H1 (cell line): ENCODE results near the gene RTN4IP1. TPM values are rescaled to one million over a fixed set of nuclear protein-coding genes. Genes with fewer than 3 reads are reported as not detected.

Experiments used
- CTCF ChIA-PET: fragments of 300-600 bp; sonication (Branson Sonifier 250); formaldehyde crosslinking; loops from one replicate; lab custom pipeline; 2021; ENCODE audit not compliant: partially characterized antibody; lab: Charles Lee
- POLR2A ChIA-PET: fragments of 300-600 bp; sonication (Branson Sonifier 250); formaldehyde crosslinking; loops from one replicate; lab custom pipeline; 2021; ENCODE audit warnings: inconsistent platforms; ENCODE audit not compliant: partially characterized antibody; lab: Charles Lee
- DNase-seq, 2 experiments: peaks; one replicate each; pipeline versions ENCODE4 v3.0.0 to v3.0.0-alpha.2; 2010 to 2022; ENCODE audit warnings: low spot score in 2 of 2, low read depth in 1 of 2, mixed read lengths in 1 of 2
- FAIRE-seq: peaks from 2 replicates; lab custom pipeline; 2011; peaks lifted over from hg19 to GRCh38; lab: Jason Lieb, UNC
- H2AFZ ChIP-seq: 2 replicates; pipeline ENCODE4 v1.8.1; 2012; ENCODE audit warnings: low read length, inconsistent platforms
- H2AK5ac ChIP-seq: 2 replicates; pipeline ENCODE4 v1.6.1; 2013; ENCODE audit warnings: low read depth, low read length
- H2BK120ac ChIP-seq: replicated peaks from 2 replicates; pipeline ENCODE3; 2013; ENCODE audit warnings: low read depth, low read length, inconsistent platforms
- H2BK12ac ChIP-seq: 2 replicates; pipeline ENCODE4 v1.6.1; 2013; ENCODE audit warnings: low read depth, low read length
- H2BK15ac ChIP-seq: 2 replicates; pipeline ENCODE4 v1.6.1; 2013; ENCODE audit warnings: low read length
- H2BK20ac ChIP-seq: 2 replicates; pipeline ENCODE4 v1.6.1; 2013; ENCODE audit warnings: low read length
- H2BK5ac ChIP-seq: 2 replicates; pipeline ENCODE4 v1.6.1; 2013; ENCODE audit warnings: low read depth, low read length
- H3K14ac ChIP-seq: 2 replicates; pipeline ENCODE4 v1.6.1; 2013; ENCODE audit warnings: inconsistent platforms; ENCODE audit not compliant: insufficient read length
- H3K18ac ChIP-seq: 2 replicates; pipeline ENCODE4 v1.6.1; 2013; ENCODE audit warnings: low read length; ENCODE audit errors: extremely low read depth
- H3K23ac ChIP-seq: 2 replicates; pipeline ENCODE4 v1.6.1; 2013; ENCODE audit warnings: inconsistent platforms; ENCODE audit not compliant: insufficient read length
- H3K23me2 ChIP-seq: 2 replicates; pipeline ENCODE4 v1.6.1; 2013; ENCODE audit warnings: low read depth, low read length
- H3K27ac ChIP-seq: 2 replicates; pipeline ENCODE4 v1.6.1; 2011; ENCODE audit warnings: low read depth, low read length, inconsistent platforms
- H3K27me3 ChIP-seq, 4 experiments: replicated peaks in 1 of 4; 1 replicate in 1 of 4; 2 replicates in 3 of 4; pipeline versions ENCODE4 v1.6.1 to v1.8.1; 2011 to 2013; ENCODE audit warnings: low read length in 3 of 4, mild to moderate bottlenecking in 3 of 4, inconsistent platforms in 2 of 4, mixed read lengths in 2 of 4, moderate library complexity in 1 of 4; ENCODE audit not compliant: control insufficient read depth in 3 of 4, insufficient read depth in 3 of 4; ENCODE audit errors: extremely low read depth in 1 of 4
- H3K36me3 ChIP-seq, 4 experiments: 2 replicates each; pipeline versions ENCODE4 v1.6.1 to v1.8.1; 2011 to 2013; ENCODE audit warnings: mild to moderate bottlenecking in 4 of 4, low read length in 3 of 4, moderate library complexity in 2 of 4, control low read depth in 1 of 4, inconsistent platforms in 1 of 4; ENCODE audit not compliant: insufficient read depth in 4 of 4, control insufficient read depth in 2 of 4
- H3K4ac ChIP-seq: replicated peaks from 2 replicates; pipeline ENCODE3; 2013; ENCODE audit warnings: low read length, low read depth, mixed read lengths, inconsistent platforms; ENCODE audit not compliant: insufficient read length
- H3K4me1 ChIP-seq, 4 experiments: replicated peaks in 1 of 4; 1 replicate in 1 of 4; 2 replicates in 3 of 4; pipeline versions ENCODE4 v1.6.1 to v1.8.1; 2011 to 2013; ENCODE audit warnings: low read length in 3 of 4, inconsistent platforms in 2 of 4, mixed read lengths in 1 of 4; ENCODE audit not compliant: insufficient read depth in 4 of 4, control insufficient read depth in 3 of 4
- H3K4me2 ChIP-seq, 2 experiments: 2 replicates each; pipeline versions ENCODE4 v1.6.1 to v1.8.1; 2011 to 2013; ENCODE audit warnings: low read depth in 2 of 2, low read length in 2 of 2, control low read depth in 1 of 2, inconsistent platforms in 1 of 2, mild to moderate bottlenecking in 1 of 2; ENCODE audit not compliant: insufficient read depth in 1 of 2
- H3K4me3 ChIP-seq, 4 experiments: fragments of 200-600, 300-600 bp in 1 of 4; sonication (generic), shearing (Covaris generic), sonication (Bioruptor Twin) in 1 of 4; 2 replicates each; pipeline versions ENCODE4 v1.5.1 to v1.8.1; 2011 to 2016; ENCODE audit warnings: low read length in 4 of 4, low read depth in 3 of 4, control low read depth in 2 of 4, inconsistent platforms in 2 of 4, mild to moderate bottlenecking in 2 of 4, mixed read lengths in 1 of 4, moderate library complexity in 1 of 4; ENCODE audit not compliant: insufficient read depth in 2 of 4; ENCODE audit errors: extremely low read depth in 1 of 4
- H3K56ac ChIP-seq: replicated peaks from 2 replicates; pipeline ENCODE3; 2013; ENCODE audit warnings: low read depth, mild to moderate bottlenecking, mixed read lengths, low read length, inconsistent platforms; ENCODE audit not compliant: insufficient read length
- H3K79me1 ChIP-seq: 2 replicates; pipeline ENCODE4 v1.6.1; 2013; ENCODE audit warnings: low read depth, low read length, control low read depth
- H3K79me2 ChIP-seq, 2 experiments: 2 replicates each; pipeline versions ENCODE4 v1.6.1 to v1.8.1; 2012 to 2013; ENCODE audit warnings: low read length in 2 of 2, mild to moderate bottlenecking in 2 of 2, inconsistent platforms in 1 of 2; ENCODE audit not compliant: insufficient read depth in 2 of 2, control insufficient read depth in 1 of 2
- H3K9ac ChIP-seq, 4 experiments: replicated peaks in 1 of 4; 1 replicate in 1 of 4; 2 replicates in 3 of 4; pipeline versions ENCODE4 v1.6.1 to v1.8.1; 2011 to 2013; ENCODE audit warnings: low read depth in 3 of 4, low read length in 3 of 4, control low read depth in 2 of 4, mild to moderate bottlenecking in 2 of 4, moderate library complexity in 2 of 4, inconsistent platforms in 1 of 4; ENCODE audit errors: extremely low read depth in 1 of 4
- H3K9me3 ChIP-seq, 2 experiments: 2 replicates each; pipeline versions ENCODE4 v1.6.1 to v1.8.1; 2012 to 2013; ENCODE audit warnings: mild to moderate bottlenecking in 2 of 2, moderate library complexity in 2 of 2, control low read depth in 1 of 2, inconsistent platforms in 1 of 2, low read depth in 1 of 2, low read length in 1 of 2, mixed read lengths in 1 of 2; ENCODE audit not compliant: insufficient read depth in 2 of 2
- H4K20me1 ChIP-seq, 2 experiments: replicated peaks in 1 of 2; 2 replicates each; pipeline versions ENCODE3 to v1.8.1; 2011 to 2013; ENCODE audit warnings: inconsistent platforms in 2 of 2, low read length in 2 of 2, mild to moderate bottlenecking in 1 of 2; ENCODE audit not compliant: insufficient read depth in 2 of 2, control insufficient read depth in 1 of 2
- H4K5ac ChIP-seq: 2 replicates; pipeline ENCODE4 v1.6.1; 2013; ENCODE audit warnings: low read length, low read depth, mixed read lengths, inconsistent platforms; ENCODE audit not compliant: insufficient read length
- H4K8ac ChIP-seq: 2 replicates; pipeline ENCODE4 v1.8.0; 2013; ENCODE audit warnings: mild to moderate bottlenecking, moderate library complexity, low read length, inconsistent platforms; ENCODE audit not compliant: insufficient read depth; ENCODE audit errors: extremely low read depth
- H4K91ac ChIP-seq: replicated peaks from 2 replicates; pipeline ENCODE3; 2013; ENCODE audit warnings: low read length, mixed read lengths, inconsistent platforms; ENCODE audit not compliant: insufficient read length
- ATF2 ChIP-seq: IDR thresholded peaks from 2 replicates; pipeline ENCODE4 v1.6.1; 2012; ENCODE audit warnings: low read length, inconsistent platforms
- ATF3 ChIP-seq: IDR thresholded peaks from 2 replicates; pipeline ENCODE4 v1.6.1; 2011; ENCODE audit warnings: low read depth, mild to moderate bottlenecking, low read length; ENCODE audit not compliant: insufficient read depth
- CHD1 ChIP-seq: IDR thresholded peaks from 2 replicates; pipeline ENCODE4 v1.6.1; 2012; ENCODE audit warnings: low read depth, low read length, improper control_type of control experiment
- CTBP2 ChIP-seq: IDR thresholded peaks from 2 replicates; pipeline ENCODE4 v1.7.0; 2011; ENCODE audit warnings: borderline replicate concordance, mild to moderate bottlenecking, moderate library complexity, mixed read lengths, low read length; ENCODE audit not compliant: insufficient read depth, insufficient read length
- HDAC6 ChIP-seq: IDR thresholded peaks from one replicate; pipeline ENCODE4 v1.7.1; 2012; ENCODE audit warnings: low read depth, mild to moderate bottlenecking, inconsistent platforms, low read length, moderate library complexity
- KDM1A ChIP-seq: fragments of 200-600, 300-600 bp; sonication (generic); IDR thresholded peaks from 2 replicates; pipeline ENCODE4 v1.7.1; 2016; ENCODE audit warnings: mild to moderate bottlenecking, low read length, borderline replicate concordance
- KDM4A ChIP-seq: IDR thresholded peaks from one replicate; pipeline ENCODE4 v1.7.1; 2012; ENCODE audit warnings: low read depth, mild to moderate bottlenecking, moderate library complexity, low read length, inconsistent platforms; ENCODE audit not compliant: severe bottlenecking
- MAX ChIP-seq: IDR thresholded peaks from 2 replicates; pipeline ENCODE4 v1.6.1; 2012; ENCODE audit warnings: inconsistent platforms
- PHF8 ChIP-seq: fragments of 200-600 bp; sonication (generic); conservative IDR thresholded peaks from 2 replicates; pipeline ENCODE4 v1.7.1; 2012; ENCODE audit warnings: low read depth, mild to moderate bottlenecking, inconsistent platforms, low read length, moderate library complexity
- SAP30 ChIP-seq: fragments of 300-600 bp; sonication (generic); IDR thresholded peaks from 2 replicates; pipeline ENCODE4 v1.7.1; 2012; ENCODE audit warnings: low read length, moderate library complexity, mild to moderate bottlenecking, inconsistent platforms; ENCODE audit not compliant: insufficient read depth, insufficient replicate concordance
- SIX5 ChIP-seq: IDR thresholded peaks from 2 replicates; pipeline ENCODE4 v1.6.1; 2011; ENCODE audit warnings: mild to moderate bottlenecking, low read depth, low read length
- WGBS, 2 experiments: shearing (Covaris generic) in 1 of 2; methylation state at CpG; one replicate each; pipeline versions ENCODE4 v1.1.6 to v1.1.7; 2013 to 2015; ENCODE audit warnings: low lambda C conversion rate in 2 of 2, mixed read lengths in 2 of 2, inconsistent platforms in 1 of 2, low coverage in 1 of 2, missing lambda C conversion rate in 1 of 2; ENCODE audit not compliant: insufficient replicate concordance in 2 of 2, insufficient coverage in 1 of 2, insufficient read length in 1 of 2; ENCODE audit errors: extremely low coverage in 1 of 2, missing lambda C conversion rate in 1 of 2; 5-methylcytosine and 5-hydroxymethylcytosine counted together
- polyA plus RNA-seq, 7 experiments: library from polyadenylated mRNA; depleted of rRNA in 3 of 7; stranded (reverse) in 5 of 7; unstranded in 2 of 7; fragments of >200 nt in 5 of 7; fragments of 200-250 nt in 2 of 7; gene quantifications; 1 replicate in 5 of 7; 2 replicates in 1 of 7; 4 replicates in 1 of 7; pipeline versions ENCODE4 v1.2.1 to v1.2.3, GENCODE V29; 2011 to 2013; ENCODE audit warnings: missing spikeins in 2 of 7, mixed read lengths in 2 of 7
- total RNA-seq: library from RNA; stranded (reverse); fragmentation: NEBNext Ultra II Directional; extraction: Animal tissue kit (Norgen Biotek cat#: 25700); gene quantifications from 2 replicates; pipeline ENCODE4 v1.2.1, GENCODE V29; 2021

The RTN4IP1 gene
- total and polyA plus RNA-seq, 2 of the 8 experiments (the other 6 are each of a cell fraction or from before 2014, with no cell fraction given): 14.6 to 19.5 TPM

- CTCF ChIA-PET: no interaction called here
- no peak overlapping the region for H3K4ac ChIP-seq
- H4K20me1 ChIP-seq: no peaks in the 10 kb centered on the region
- H3K79me2 ChIP-seq: no peaks in the 10 kb centered on the region
- H3K9ac ChIP-seq: no peak overlapping the region
- WGBS, 2 experiments: 57% methylated on average over 3 of the region's 3 CpGs; no CpG with 5 or more reads in 1 of the 2 experiments
- H3K18ac ChIP-seq: no peak overlapping the region
- TF ChIP-seq SAP30 (no peak), MAX (no peak), KDM4A (no peak), KDM1A (no peak), PHF8 (no peak), CTBP2 (no peak), HDAC6 (no peak), ATF3 (no peak), CHD1 (no peak), ATF2 (no peak), SIX5 (no peak)
- DNase-seq: no peak
- no peak overlapping the region for H2AFZ ChIP-seq
- no peak overlapping the region for H3K4me3 ChIP-seq
- H3K79me1 ChIP-seq: no peaks in the 10 kb centered on the region
- no peaks in the 10 kb centered on the region for H3K36me3 ChIP-seq
- H4K8ac ChIP-seq: no peak overlapping the region
- H2BK20ac ChIP-seq: no peak overlapping the region
- no peak overlapping the region for H3K27ac ChIP-seq
- no peak overlapping the region for H3K23ac ChIP-seq
- no peaks in the 10 kb centered on the region for H3K9me3 ChIP-seq
- no peak overlapping the region for H2BK5ac ChIP-seq
- H2BK15ac ChIP-seq: no peak overlapping the region
- H2BK12ac ChIP-seq: no peak overlapping the region
- no peak overlapping the region for H4K5ac ChIP-seq
- no peaks in the 10 kb centered on the region for H3K4me1 ChIP-seq
- no peaks in the 10 kb centered on the region for H3K23me2 ChIP-seq
- FAIRE-seq: no peak
- H2AK5ac ChIP-seq: no peak overlapping the region
- no peaks in the 10 kb centered on the region for H3K27me3 ChIP-seq
- no peak overlapping the region for H3K56ac ChIP-seq
- H3K4me2 ChIP-seq: no peak overlapping the region
- no peak overlapping the region for H2BK120ac ChIP-seq
- POLR2A ChIA-PET: no interaction called here
- no peak overlapping the region for H4K91ac ChIP-seq
- H3K14ac ChIP-seq: no peak overlapping the region
Observed at GRCh38 chr6:106527979-106528378, 101.3 kb downstream of the RTN4IP1 start.
